ENCODE data around the gene SNCA.

The SNCA gene

DNA sequence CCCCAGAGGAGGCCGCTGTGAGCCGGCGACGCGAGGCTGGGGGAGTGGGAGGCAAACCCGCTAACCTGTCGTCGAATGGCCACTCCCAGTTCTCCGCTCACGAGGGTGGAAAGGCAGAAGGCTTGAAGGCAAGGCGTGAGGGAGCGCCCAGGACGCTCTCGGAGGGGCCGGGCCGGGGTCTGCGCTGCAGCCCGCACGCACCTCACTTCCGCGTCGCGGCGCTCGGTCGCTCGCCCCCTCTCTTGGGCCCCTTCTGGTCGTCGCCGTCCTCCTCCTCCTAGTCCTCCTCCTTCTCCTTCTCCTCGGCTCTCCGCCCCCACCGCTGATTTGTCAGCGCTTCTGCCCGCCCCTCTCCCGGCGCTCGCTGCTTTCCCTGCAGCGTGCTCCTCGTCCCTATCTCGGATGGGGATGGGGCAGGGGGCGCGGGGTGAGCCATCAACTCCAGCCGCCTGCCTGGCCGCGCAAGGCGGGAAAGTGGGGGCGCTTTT, at the start of gene SNCA:
Gene SNCA, minus strand, starts transcription at position 265 of the 488 bp plus-strand sequence. CDS start 1,494 bp downstream, outside the sequence.
- DNase-seq, result no peak

DNA sequence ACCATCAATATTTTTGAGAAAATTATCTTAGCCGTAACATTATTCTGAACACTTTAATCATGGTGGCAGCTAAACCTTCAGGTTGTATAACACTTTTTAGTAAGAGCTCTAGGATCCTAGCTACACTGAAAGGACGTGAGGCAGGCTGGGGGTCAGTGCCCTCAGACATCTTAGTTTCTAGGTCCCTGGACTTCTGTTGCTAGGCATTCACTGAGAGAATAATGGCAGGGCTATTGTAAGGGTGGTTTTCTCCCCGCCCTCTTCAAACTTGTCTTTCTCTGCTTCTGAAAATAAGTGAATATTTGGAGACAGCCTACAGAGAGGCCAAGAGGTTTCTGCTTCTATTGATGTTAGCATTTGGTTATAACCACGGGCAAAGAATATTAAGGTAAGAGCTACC, 42.3 kb upstream of the SNCA start:
- no peak for DNase-seq

DNA sequence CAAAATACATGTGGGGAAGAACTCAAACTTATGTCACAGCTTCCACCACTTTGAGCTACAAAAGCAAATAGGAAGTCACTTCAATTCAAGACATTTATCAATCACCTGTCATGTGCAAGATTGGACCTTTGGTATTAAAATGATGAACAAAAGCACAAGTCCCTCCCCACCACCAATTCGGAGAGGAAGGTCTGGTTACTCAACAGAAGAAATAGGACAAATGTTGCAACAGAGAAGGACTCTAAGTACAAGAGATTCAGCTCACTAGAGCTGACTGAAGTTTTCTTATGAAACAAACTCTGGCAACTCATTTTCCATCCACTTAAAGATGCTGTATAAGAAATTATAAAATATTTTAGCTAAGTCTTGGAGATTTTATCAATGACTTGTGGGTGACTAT, 41.6 kb upstream of the SNCA start:
- DNase-seq, result no peak

DNA sequence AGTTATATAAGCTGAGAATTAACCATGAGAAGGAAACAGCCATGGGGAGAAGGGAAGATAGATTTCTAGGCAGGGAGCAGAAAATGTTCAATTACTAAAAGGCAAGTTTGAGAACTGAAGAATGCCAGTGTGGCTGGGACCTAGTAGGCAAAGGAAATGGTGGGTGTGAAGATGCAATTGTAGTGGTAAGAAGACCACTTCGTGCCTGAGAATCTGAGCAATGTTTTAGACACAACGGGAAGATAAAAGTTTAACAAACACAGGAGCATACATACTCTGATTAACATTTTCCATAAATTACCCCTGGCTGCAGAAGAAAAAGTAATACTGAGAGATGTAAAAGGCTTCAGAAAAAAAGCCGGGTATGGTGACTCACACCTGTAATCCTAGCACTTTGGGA, 39.6 kb upstream of the SNCA start:
- no peak for DNase-seq

DNA sequence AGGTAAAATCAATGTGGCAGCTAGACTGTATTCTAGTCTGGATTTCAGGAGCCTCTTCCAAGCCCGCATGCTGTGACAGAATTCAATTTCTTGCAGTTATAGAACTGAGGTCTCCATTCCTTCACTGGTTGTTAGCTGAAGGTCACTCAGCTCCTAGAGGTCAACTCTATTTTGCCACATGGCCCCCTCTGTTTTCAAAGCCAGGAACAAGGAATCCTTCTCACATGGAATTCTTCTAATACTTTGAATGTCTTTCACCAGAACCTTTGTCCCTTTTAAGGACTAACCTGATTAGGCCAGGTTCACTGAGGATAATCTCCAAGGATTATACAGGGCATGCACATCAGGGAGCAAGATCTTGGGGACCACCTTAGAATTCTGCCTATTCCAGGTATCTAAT, 34.2 kb upstream of the SNCA start:
- DNase-seq, result no peak

DNA sequence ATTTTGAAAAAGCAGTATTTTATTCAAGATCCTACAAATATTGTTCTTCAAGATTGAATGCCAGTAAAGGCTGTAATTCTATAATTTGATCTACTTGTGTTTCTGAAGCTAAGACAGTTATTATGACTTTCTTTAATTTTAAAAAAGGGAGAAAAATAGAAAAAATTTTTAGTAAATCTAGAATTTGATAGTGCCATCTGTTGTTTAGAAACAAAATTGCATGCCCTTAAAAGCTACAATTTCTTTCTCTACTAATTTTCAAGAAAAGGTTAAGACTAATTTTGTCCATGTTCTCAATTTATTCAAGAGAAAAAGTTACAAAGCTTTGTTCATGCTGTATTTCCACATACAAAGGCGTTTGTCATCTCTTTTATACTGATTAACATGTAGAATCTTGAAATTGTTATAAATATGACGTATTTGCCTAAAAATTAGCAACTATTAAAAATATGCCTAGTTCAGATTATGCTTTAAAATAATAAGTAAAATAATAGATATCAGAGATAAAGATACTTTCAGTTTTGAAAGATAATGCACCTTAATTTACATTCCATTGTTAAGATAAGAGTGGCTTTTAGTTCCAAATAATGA, 32.1 kb upstream of the SNCA start:
- DNase-seq, result no peak

DNA sequence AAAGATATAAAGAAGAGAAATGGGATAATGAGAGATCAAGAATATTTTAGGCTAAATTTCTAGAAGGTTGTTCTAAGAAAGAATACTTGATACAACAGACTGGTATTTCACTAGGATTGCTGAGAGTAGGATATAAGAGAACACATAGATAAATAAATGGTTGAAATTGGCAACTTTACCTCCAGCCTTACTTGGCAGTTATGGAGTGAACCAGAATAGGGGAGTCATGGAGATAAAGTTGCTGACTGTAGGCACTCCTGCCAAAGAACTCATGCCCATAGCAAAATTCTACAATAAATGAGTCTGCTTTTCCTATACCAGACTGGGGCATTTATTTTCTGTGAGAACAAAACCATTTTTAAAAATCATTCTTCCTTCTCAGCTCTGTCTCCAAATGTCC, 31.3 kb upstream of the SNCA start:
- DNase-seq, result no peak

DNA sequence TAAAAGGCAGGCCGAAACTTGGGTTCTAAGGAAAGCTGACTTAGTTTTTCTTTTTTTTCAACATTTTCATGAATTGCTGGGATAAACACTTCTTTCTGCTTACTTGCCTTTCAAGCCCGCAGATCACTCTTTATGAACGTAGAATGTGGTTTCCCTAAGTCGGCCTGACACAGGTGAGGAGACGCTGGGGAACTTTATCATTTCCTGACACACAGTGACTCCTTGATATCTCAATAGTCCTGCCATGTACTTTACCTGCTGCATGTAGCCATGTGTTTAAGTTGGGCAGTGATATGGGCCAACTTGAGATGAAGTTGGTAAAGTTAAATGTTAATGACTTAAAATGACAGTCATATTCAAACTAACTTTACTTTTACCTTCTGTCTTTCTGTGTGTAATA, 26.6 kb upstream of the SNCA start:
- DNase-seq, result no peak

DNA sequence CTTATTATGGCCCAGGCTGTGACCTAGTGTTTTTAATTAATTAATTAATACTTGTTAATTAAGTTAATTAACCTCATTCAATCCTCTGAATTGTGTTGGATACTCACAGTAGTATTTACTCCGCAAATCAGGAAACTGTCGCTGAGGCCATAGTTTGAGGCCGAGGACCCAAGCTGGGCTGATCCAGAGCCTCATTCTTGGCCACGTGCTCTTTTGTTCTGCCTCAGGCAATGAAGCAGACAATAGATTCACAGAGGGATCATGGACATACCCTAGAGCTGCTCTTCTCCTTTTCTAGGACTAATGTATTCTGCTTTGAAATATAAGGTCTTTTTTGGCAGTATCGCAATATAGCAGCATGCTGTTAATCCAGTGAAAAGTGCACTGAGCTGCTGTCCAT, 24.0 kb upstream of the SNCA start:
- DNase-seq, result no peak

DNA sequence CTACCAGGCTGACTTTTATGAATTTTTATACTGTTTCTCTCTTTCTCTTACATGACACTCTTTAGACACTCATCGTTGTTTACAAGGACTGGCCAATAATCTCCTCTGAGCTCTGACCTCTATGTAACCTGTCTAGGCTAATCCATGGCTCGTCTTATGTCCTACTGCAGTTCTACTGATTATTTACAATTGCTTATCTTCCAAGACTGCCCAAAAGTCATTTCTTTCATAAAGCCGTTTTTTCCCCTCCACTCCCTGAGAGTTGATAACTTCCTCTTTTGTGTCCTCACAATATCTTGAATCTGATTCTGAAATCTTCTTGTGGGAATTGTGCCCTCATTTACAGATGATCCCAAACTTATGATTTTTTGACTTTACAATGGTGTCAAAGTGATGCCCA, 18.3 kb upstream of the SNCA start:
- DNase-seq, result no peak

DNA sequence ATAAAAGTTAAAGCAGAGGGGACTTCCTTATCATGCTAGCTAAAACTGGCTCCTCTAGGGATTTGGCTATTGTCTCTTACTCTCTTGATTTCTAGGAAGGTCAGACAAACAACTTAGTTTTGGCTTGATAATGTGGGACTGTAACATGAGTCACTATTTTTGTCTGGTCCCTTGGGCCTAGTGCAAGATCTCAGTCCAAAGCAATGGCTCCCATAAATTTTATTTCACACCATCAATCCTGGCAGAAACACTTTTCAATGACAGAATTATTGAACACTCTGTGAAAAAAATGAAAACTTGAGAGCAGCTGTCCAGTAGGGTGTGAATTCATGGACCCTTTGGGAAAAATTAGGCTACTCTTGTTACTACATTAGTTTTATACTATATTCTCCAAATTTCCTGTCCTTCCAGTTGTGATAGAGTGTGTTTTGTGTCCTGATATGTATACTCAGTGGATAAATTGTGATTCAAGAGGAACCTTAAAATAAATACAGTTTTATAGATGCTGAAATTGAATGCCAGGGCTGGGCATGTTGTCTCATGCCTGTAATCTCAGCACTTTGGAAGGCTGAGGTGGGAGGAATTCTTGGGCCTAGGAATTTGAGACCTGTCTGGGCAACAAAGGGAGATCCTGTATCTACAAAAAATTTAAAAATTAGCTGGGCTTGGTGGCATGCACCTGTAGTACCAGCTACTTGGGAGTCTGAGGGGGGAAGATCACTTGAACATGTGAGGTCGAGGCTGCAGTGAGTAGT, 10.8 kb upstream of the SNCA start:
- no peak for DNase-seq

DNA sequence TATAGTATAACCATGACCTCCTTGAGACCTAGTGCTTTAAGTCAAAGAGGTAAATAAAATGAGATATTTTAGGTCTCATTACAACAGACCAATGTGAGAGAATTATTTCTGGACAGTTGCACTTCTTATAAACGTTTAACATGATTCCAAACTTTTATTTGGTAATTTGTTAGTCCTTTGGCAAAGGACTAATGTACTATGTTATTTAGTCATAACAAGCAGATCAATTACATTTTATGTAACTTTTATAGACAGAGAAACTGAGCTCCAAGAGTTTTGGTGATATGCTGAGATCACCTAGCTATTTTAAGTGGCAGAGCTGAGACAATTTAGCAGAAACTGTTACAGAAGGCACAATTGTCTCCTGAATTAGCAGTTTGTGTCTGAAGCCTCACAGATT, 2.6 kb upstream of the SNCA start:
- no peak for DNase-seq

DNA sequence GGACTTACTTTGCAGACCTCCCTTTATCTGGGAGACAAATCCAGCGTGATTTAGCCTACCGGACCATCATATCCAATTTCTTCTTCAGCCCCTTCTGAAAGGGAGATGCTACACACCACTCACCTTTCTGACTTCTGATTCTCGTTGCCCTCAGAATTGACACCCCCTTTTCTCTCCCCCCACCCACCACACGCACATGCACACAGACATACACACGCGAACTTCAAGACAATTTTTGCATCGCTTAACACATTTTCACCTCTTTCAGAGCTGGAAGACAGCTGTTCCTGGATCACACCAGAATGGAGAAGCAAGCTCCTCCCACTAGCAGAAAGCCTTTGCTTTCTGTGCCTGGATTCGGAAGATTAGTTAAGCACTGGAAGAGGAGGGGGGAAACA, 1.0 kb upstream of the SNCA start:
- DNase-seq, result no peak

DNA sequence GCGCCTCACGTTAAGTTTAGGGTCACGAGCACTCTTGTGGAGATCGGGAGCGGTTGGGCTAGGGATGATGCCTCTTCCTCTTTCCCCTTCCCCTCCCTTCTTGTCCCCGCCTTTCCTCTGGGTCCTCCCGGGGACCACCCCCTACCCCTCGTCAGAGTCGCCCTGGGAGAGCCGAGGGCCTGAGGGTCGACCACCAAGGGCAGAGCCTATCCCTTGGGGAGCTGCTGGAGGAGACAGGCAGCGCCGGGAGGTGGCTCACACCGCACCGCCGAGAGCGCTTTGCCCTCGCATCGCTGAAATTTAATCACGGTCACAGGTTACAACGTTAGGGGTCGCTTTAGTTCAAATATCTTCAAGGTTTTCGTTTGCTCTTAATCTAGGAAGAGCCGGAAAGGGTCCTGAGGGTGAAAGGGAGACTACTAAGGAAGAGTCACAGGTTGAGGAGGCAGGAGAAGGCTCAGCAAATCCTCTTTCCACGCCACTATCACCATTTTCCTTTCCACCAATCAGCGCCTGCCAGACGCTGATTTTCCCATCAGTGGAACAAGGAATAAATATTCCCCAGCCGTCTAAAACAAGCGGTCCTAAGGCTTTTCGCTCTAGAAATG, 528 bp upstream of the SNCA start:
- DNase-seq, result peak; percentile 33

DNA sequence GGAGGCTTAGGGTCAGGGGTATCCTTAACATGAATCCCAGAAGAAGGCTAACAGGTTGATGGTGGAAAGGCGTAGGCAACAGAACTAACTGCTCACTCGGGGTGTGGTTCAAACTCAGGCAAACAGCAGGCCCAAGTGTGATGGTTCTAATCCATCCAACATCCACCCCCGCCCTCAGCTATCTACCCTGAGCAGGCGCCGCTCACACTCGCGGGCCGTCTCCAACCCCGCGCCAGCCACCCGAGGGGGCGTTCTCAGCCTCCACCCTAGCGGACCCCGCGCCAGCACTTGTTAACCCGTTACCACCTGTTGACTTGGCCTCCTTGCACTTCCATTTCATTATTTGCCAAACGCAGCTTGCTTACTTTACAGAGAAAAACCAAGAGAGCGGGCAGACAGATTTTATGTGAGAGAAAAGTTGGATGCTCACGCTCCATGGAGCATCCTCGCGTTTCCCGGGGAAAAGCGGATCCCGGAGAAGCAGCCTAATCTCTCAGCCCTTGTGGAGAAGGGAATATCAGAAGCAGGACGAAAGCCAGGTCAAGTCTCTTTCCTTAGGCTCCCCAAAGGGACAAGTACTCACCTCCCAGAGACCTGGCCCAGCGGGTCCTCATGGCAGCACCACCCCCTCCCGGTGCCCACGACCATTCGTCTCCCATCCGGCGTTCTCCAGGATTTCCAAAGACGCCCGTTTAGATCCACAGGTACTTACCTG, 773 bp downstream of the SNCA start:
- DNase-seq, result no peak

DNA sequence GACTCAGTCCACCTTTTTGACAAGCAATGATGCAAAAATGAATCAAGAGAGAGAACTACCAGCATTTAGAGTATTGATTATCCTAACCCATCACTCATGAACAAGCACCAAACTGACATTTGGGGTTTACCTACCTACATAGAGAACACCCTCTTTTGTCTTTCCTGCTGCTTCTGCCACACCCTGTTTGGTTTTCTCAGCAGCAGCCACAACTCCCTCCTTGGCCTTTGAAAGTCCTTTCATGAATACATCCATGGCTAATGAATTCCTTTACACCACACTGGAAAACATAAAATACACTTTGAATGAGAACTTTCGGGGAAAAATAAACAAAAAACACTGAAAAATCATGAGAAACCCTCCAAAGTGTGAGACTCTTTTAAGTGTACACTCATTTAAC, 1.5 kb downstream of the SNCA start:
- no peak for DNase-seq

DNA sequence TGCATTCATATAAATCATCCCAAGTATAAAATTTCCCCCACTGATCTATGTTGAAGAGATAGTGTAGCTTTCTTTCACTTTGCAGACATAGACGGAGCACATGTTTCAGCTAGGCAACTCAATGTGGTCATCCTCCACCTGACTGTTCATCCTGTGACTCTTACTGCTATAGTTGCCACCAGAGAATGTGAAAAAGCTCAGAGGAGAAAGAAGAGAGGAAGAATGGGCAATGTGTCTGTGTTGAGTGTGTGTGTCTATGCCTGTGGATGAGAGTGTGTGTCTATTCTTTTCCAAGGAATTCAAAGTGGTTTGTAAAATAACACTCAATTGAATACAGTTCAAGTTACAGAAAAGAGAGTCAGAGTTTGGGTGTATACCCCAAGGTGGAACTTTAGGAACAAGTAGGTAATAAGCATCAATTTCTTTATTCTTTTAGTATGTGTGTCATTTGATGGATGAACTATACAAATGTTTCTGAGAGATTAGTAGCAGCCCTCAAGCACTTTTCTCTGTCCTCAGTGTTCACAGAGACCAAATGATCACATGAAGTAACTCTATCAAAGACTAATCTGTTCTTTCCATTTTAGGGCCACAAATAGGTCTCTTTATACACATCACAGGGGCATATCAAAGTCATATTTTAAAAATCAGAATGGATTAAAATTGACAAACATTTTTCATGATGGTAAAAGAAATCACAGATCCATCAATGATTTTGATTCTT, 2.3 kb downstream of the SNCA start:
- DNase-seq, result no peak

DNA sequence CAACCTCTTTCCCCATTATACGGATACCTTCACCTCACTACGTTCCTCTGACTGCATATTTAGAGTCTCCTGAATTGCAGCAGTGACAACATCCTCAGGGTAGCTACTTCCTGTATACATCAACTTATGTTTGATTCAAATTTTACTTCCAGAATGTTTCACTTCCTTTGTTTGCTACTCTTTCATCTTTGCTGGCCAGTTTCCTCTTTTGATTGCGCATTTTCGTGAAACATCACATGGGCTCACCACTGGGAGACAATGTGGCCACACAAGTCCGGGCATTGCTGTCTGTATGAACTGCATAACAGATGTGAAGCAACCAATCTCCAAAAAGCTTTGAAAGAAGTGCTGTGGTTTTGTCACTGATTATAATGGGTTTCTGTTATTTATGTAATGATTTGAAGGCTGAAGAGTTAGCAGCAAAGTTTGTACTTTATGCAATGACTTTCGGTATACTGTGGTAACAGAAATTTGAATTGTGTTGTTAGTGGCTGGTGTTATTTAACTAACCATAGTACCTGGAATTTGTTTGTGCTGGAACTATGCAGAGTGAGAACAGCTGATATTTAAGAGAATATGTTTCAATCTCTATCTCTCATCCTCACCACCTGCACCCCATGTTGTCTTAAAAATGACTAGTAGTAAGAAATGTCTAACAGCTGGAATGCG, 7.4 kb downstream of the SNCA start:
- DNase-seq, result no peak

DNA sequence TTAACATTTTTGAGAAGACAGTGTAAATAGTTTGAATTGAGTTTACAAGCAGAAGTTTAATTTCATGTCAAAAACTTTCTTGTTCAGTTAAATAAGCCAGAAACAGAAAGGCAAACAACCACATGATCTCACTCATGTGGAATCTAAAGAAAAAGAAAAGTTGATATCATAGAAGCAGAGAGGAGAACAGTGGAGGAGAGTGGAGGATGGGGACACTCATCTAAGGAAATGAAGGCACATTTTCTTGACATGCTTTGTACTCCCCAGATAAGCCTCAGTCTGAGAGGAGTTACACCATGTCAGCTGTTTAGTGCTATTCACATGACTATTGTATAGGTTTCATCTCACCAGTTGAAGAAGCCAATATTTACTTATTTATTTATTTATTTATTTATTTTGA, 13.5 kb downstream of the SNCA start:
- no peak for DNase-seq

DNA sequence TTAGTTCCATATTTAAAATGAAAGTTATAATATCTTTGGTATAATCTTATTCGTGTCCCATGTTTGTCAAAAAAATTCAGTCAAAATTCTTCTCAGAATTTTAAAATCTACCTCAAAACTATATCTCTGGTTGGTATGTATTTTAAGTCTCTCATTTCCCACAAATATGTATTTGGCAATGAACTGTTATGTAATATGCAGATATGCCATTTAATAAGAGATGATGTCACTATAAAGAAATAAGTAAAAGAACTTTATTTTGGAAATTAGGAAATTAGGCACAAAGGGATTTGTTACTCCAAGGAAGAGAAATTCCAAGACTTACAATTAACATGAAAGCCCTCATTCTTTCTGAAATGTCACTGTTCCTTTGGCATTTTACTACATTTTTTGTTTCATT, 15.3 kb downstream of the SNCA start:
- no peak for DNase-seq

DNA sequence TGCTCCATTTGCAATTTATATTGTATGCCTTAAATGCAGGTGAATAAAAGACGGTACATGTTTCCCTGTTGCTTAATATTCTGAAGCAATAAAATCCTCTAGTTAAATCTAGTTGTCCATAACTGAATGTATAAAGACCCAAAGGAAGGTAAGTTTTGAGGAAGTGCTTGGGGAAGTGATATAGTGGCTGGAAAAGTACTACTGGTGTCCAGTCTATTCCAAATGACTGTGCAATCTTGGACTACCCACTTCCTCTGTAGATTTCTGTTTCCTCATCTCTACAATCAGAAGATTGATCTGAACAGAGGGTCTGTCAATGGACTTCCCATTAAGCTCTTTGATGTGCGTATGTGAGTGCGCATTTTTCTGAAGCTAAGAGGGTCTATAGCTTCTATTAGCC, 17.0 kb downstream of the SNCA start:
- no peak for DNase-seq

DNA sequence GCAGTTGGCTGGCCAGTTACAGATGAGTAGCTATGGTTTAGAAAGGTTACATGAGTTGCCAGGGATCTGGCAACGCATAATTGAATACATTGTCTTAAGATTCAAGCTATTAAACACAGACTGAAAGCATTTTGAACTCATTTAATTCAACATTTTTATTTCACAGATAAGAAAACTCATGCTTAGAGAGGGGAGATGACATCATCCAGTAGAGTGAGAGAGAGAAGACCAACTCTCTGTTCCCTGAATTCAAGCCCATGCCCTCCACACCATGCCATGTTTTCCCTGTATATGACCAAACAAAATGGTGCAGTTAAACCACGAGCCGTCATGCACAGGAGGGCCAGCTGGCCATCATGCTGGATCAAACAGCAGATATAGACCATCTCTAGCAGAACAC, 22.6 kb downstream of the SNCA start:
- DNase-seq, result no peak

DNA sequence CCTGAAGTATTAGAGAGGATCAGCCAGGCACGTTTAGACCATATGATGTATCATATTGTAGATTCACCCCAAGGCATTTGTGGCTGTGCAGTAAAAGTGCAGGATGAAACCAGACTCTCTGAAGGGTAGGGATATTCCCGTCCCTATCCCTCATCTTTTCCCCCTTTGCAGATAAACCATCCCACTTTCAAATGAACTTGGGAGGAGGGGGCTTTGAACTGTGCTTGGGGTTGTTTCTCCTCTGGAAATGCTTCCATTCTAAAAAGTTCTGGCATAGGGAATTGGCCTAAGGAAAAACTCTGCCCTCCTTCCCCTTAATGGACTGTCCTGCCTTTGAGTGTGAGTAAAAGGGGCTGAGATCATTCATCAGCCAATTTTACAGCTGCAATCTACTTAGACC, 23.8 kb downstream of the SNCA start:
- no peak for DNase-seq

All from NCI-H524 treated with DMSO at 0.1 percent for 48 hours (cell line).